NCI-H1694 treated with DMSO at 0.1 percent for 48 hours (cell line): ENCODE results near the gene NFIA.

Experiments
- DNase-seq: peaks from one replicate; lab custom pipeline; 2025; lab: John Stamatoyannopoulos, UW

The NFIA gene

DNA sequence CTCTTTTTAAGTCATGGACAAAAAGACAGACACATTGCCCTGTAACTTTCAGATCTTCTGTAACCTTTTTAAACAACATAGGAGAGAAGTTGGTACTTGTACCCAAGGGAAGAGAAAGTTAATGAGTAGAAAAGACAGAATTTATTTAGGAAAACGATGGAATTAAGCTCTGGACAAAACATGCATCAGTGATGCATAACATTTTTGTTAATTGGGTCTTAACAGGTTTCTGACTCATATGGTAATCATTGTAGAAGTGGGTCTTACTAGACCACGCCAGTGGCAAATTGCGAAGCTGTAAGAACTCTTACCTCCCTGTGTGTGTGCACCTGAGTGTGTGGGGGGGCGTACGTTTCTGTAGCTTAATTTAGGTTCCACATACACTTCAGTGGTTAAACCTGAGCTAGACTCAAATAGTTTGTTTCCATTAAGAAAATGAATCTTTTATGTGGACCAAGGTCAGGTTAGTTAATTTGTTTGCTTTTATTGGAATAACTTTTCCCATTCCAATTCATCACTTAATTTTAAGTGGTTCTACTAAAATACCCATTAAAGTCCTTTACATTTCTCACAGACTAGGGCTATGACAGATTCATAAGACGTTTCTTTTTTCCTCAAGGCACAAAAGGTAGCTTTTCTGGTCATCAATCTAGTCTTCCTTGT is 48.1 kb downstream of the NFIA start:
- DNase-seq = no peak

DNA sequence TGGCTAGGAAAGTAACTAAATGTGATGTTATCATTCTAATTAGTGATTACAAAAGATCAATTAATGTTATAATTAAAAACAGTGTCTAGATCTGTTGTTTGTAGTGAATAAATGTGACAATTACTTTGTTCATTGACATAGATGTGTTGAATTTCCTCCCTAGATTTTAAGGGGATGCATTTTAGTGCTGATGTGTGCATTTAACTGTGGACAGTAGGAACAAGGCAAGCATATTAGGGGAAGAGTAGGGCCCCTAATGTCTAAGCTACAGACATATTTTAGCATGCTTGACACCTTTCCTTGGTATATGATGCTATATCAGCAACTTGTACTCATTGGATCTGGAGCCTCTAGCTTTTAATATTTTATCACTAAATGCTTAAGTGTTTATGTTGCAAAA is 48.9 kb downstream of the NFIA start:
- no peak for DNase-seq

DNA sequence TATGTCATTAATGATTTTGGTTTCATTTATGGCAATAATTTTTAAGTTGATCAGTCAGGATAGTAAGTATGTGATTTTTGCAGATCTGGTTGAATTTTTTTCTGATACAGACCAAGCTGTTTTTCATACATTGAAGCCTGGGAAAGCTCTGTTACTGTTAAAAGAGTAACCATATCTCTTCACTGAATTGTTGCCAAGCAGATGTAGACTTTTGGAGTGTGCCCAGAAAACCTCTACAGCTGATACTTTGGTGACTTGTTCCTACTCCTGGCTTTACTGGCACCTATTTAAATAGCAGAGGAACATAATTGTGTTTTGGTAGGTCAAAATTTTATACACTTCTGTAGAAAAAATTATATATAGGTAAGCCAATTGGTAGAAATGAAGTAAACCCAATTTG is 49.4 kb downstream of the NFIA start:
- peak; percentile 87 for DNase-seq

- DNase-seq = no peak
Measured at GRCh38 chr1:61132176-61132638, 49.8 kb downstream of the NFIA start.

- no peak for DNase-seq
Measured at GRCh38 chr1:61132645-61133334, 50.4 kb downstream of the NFIA start.

DNA sequence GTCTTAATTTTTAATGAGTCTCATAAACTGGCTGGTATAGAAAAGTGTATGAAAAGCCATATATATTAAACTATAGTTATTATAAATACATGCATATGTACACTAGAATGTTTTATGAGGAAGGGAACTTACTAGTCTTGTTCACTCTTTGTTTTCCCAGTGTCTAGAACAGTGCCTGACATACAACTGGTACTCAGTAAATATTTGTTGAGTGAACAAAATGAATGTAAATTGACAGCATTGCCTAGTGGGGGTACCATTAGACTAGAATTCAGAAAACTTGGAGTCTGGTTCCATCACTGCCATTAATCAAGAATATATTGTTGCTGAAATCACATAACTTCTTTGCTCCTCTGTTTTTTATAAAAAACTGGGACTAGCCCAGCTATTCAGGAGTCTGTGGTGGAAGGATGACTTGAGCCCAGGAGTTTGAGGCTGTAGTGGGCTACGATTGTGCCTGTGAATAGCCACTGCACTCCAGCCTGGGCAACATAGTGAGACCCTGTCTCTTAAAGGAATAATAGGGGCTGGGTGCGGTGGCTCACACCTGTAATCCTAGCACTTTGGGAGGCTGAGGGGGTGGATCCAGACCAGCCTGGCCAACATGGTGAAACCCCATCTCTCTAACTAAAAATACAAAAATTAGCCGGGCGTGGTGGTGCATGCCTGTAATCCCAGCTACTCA is 51.1 kb downstream of the NFIA start:
- no peak for DNase-seq

GRCh38 chr1:61135291-61135690 is 52.9 kb downstream of the NFIA start:
- DNase-seq = no peak

GRCh38 chr1:61138305-61138704 is 55.9 kb downstream of the NFIA start:
- no peak for DNase-seq

DNA sequence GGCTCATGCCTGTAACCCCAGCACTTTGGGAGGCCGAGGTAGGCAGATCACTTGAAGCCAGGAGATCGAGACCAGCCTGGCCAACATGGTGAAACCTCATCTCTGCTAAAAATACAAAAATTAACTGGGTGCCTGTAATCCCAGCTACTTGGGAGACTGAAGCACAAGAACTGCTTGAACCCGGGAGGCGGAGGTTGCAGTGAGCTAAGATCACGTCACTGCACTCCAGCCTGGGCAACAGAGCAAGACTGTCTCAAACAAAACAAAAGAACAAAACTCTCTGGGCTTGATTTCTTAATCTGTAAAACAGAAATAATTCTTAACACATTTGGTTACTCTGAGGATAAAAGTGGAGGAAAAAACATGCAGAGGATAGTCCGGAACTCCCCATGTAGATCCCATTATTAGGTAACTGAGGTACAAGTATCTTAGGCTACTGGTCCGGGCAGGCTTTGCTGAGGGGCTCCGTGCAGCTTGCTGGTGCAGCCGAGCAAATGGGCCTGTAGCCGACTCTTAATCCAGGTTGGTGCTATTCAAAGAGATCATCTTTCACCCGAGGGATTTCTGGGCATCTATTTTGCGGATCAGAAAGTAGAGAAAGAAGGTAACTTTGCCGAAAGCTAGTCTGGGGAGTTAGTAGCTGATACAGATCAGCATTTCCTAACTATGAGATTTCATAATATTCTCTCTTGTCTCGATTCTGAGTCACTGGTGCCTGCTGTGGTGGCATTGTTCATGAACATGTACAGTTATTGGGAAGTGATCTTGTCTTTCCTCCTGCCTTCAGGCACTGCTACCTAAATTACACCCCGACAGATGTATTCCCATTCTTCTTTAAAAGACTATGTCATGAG is 56.8 kb downstream of the NFIA start:
- DNase-seq = no peak

- DNase-seq = no peak
Measured at GRCh38 chr1:61139775-61140549, 57.6 kb downstream of the NFIA start.

- no peak for DNase-seq
Measured at GRCh38 chr1:61140778-61141177, 58.4 kb downstream of the NFIA start.

DNA sequence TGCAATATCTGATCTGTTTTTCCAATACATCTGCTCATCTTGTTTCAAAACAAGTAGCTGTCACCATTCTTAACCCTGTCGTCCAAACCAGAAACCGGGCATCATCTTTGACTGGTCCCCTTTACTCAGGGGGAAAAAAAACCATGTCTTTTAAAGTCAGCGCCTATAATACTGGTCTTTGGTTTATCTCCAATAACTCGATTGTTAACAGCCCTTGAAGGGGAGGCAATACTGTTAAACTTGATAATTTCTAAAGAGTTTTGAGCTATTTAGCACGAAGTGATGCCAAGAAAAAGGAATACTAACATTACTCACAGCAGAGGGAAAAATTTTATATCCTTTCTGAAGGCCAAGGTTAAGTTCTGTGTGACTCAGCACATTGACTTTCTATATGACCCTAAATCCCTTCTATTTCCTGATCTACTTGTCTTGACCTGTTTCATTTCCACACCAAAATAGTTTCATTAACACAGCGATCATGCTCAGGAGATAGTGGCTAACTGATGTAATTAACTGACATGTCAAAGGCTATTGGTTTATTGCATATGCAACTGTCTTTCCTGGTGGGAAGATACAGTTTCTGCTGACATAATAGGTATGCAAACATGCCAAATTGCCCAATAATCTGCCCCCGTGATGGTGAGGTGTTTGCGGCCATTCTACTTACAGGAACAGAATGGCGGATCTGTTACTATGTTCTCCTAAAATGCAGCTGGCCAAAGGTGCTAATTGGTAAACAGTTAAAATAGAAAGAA is 59.1 kb downstream of the NFIA start:
- DNase-seq = no peak

DNA sequence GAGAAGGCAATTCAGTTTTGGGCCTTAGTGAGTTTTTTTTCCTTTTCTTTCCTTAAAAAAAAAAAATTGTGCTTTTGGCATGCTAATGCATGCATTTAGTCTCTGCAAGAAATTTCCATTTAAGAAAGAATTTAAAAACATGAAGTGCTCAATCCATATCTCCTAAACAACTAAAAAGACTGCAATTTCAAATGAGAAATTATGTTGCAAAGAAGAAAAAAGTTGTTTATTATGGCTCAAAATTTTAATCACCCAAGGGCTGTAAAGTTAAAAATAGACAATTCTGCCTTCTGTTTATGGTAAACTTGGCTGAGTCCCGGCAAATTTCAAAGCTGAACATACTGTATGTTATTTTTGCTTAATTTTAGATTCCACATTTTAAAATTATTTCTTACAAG is 59.7 kb downstream of the NFIA start:
- DNase-seq = no peak

DNA sequence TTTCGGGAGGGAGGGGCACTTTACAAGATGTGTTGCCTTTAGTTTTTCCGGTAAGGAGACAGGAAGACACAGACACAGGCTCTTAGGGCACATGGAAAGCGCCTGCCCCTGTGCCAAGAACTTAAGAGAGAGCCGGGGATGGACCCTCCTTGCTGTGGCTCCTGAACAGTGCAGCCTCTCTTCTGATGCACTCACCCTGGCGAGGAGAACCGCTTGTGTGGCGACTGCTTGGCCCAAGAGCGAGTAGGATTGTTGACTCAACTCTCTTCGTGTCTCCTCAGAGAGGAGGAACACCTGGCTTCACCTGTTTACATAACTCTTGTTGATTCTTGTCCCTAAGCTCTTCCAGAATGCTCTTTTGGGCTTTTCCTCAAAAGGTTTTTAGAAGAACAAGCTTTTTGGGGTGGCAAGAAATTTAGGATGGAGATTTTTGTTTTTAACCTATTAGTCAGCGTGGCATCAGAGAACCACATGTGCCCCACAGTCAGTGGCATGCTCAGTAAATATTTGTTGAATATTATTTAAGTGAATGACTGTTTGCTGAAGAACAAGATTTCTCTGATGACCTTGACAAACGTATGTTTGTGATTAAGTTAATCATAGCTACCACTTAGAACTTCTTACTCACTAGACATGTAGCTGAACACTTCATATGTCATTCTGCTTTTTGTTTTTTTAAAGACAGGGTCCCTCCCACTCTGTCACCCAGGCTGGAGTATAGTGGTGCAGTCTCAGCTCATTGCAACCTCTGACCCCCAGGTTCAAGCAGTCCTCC is 60.6 kb downstream of the NFIA start:
- DNase-seq = no peak

GRCh38 chr1:61143821-61144424 is 61.6 kb downstream of the NFIA start:
- DNase-seq = no peak

DNA sequence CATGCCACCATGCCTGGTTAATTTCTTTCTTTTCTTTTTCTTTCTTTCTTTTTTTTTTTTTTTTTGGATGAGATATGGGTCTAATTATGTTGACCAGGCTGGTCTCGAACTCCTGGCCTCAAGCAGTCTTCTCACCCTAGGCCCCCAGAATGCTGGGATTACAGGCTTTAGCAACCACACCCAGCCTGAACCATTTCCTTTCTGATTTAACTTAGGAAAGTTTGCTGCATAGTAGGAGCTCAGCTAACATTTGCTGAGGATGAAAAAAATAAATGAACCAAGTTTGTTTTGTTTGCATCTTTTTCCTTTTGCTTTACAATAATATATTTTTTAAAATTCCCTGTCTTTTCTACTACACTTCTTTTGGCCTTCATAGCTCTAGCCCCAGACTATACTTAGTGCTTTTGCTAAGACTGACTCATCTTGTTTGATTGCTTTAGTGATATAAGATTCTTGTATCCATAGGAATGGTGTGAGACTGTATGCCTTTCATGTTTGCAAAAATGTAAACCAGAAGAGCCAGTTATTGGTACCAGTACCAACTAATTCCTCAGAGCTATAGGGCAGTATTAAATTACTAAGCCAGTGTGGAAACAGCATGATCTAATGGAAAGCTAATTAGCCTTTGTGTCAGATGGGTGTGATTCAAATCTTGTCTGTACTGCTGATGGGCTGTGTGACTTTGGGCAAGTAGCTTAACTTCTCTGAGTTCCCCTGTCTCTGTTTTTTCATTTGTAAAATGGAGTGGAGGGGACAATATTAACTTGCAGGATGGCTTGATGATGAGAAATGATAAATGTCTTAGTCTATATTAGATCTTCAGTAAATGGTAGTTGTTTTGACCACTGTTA is 66.9 kb downstream of the NFIA start:
- DNase-seq = no peak

- no peak for DNase-seq
Measured at GRCh38 chr1:61151565-61151964, 69.2 kb downstream of the NFIA start.

DNA sequence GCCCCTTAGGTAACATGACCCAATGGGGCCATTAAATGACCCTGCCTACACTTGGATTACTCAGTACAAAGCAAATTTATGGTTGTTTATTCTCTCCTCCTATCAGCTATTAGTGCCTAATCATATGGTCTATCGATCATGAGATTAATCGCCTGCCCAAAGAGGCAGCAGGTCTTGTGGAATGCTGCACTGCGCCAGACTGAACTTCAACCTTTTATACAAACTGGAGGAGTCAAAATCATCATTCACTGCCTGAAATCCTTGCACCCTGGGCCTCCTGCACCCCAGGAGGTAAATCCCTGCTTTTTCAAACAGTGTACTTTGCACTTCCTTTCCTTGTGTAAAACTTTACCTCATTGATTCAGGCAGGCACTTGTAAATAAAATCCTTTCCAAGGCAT is 69.7 kb downstream of the NFIA start:
- no peak for DNase-seq
